HEK293T (cell line): ENCODE results near the gene ODF2L.

Experiments used
- ARNT ChIP-seq: fragments of 450-650 bp; IDR thresholded peaks from 2 replicates; pipeline ENCODE4 v1.6.1; 2017; ENCODE audit warnings: mild to moderate bottlenecking
- BHLHE40 ChIP-seq: fragments of 450-650 bp; IDR thresholded peaks from 2 replicates; pipeline ENCODE4 v1.6.1; 2016; ENCODE audit warnings: mild to moderate bottlenecking, moderate library complexity, borderline replicate concordance
- ELF4 ChIP-seq: fragments of 450-650 bp; IDR thresholded peaks from 2 replicates; pipeline ENCODE4 v1.6.1; 2017; ENCODE audit warnings: antibody characterized with exemption
- FOXA1 ChIP-seq: fragments of 450-650 bp; IDR thresholded peaks from 2 replicates; pipeline ENCODE4 v1.6.1; 2016; ENCODE audit warnings: mild to moderate bottlenecking
- FOXM1 ChIP-seq: fragments of 450-650 bp; IDR thresholded peaks from 2 replicates; pipeline ENCODE4 v1.6.1; 2017; ENCODE audit warnings: mild to moderate bottlenecking, borderline replicate concordance
- LEF1 ChIP-seq: fragments of 450-650 bp; IDR thresholded peaks from 2 replicates; pipeline ENCODE4 v1.6.1; 2017; ENCODE audit warnings: mild to moderate bottlenecking, borderline replicate concordance
- NFRKB ChIP-seq: fragments of 450-650 bp; IDR thresholded peaks from 2 replicates; pipeline ENCODE4 v1.6.1; 2016; ENCODE audit warnings: mild to moderate bottlenecking, moderate library complexity
- PKNOX1 ChIP-seq: fragments of 450-650 bp; IDR thresholded peaks from 2 replicates; pipeline ENCODE4 v1.6.1; 2016
- SUZ12 ChIP-seq: fragments of 450-650 bp; IDR thresholded peaks from 2 replicates; pipeline ENCODE4 v1.6.1; 2016; ENCODE audit warnings: mild to moderate bottlenecking
- TARDBP ChIP-seq: fragments of 450-650 bp; IDR thresholded peaks from 2 replicates; pipeline ENCODE4 v1.6.1; 2016
- ZNF384 ChIP-seq: fragments of 450-650 bp; IDR thresholded peaks from 2 replicates; pipeline ENCODE4 v1.6.1; 2016

- TF ChIP-seq FOXA1 (no peak), PKNOX1 (no peak), ELF4 (no peak), ZNF384 (no peak), BHLHE40 (no peak), ARNT (no peak), FOXM1 (no peak), NFRKB (no peak), TARDBP (no peak), SUZ12 (no peak), LEF1 (no peak)
Measured at GRCh38 chr1:86345042-86345441, 51.1 kb downstream of the ODF2L start.
